Fibroblast of villous mesenchyme (primary cell): ENCODE results near the gene RABEP1. TPM values are rescaled to one million over a fixed set of nuclear protein-coding genes. Genes with fewer than 3 reads are reported as not detected.
A peak's percentile ranks its signal among the peaks of the same experiment; 100 is the strongest.

ENCODE experiments used
- DNase-seq: peaks from one replicate; pipeline ENCODE4 v3.0.0-alpha.2; 2010; ENCODE audit warnings: low read depth
- H3K4me3 ChIP-seq: 2 replicates; pipeline ENCODE4 v1.5.1; 2011; ENCODE audit warnings: low read depth, mild to moderate bottlenecking, low read length
- CTCF ChIP-seq: IDR thresholded peaks from 2 replicates; pipeline ENCODE4 v1.5.1; 2012; ENCODE audit warnings: low read depth, mild to moderate bottlenecking, low read length; ENCODE audit not compliant: insufficient read depth
- total RNA-seq: library from RNA; depleted of rRNA; stranded (reverse); fragments of >200 nt; gene quantifications from 2 replicates; pipeline ENCODE4 v1.2.3, GENCODE V29; 2012

RABEP1 gene
- total RNA-seq, 1 donor, result 50.5 TPM

GRCh38 chr17:5379351-5380107, 97.4 kb downstream of the RABEP1 start:
- no peak for TF ChIP-seq CTCF
- H3K4me3 ChIP-seq, result no peak overlapping the region
- DNase-seq, result no peak

- no peak for DNase-seq
- TF ChIP-seq CTCF, result no peak
- no peak overlapping the region for H3K4me3 ChIP-seq
These were observed 98.5 kb downstream of the RABEP1 start for GRCh38 chr17:5380491-5381135.

GRCh38 chr17:5381542-5381941, 99.5 kb downstream of the RABEP1 start:
- TF ChIP-seq CTCF, result no peak
- H3K4me3 ChIP-seq, result no peak overlapping the region
- DNase-seq, result no peak

GRCh38 chr17:5391678-5392077, 109.6 kb downstream of the RABEP1 start:
- no peak overlapping the region for H3K4me3 ChIP-seq
- DNase-seq, result no peak
- no peak for TF ChIP-seq CTCF

GRCh38 chr17:5396612-5397011, 114.5 kb downstream of the RABEP1 start:
- DNase-seq, result no peak
- TF ChIP-seq CTCF, result no peak
- no peak overlapping the region for H3K4me3 ChIP-seq

- peak; percentile 33 for DNase-seq
- H3K4me3 ChIP-seq, result no peak overlapping the region
- no peak for TF ChIP-seq CTCF
These were observed 117.7 kb downstream of the RABEP1 start for GRCh38 chr17:5399767-5400166.
